ENCODE measurements around the gene PRC1.

DNA sequence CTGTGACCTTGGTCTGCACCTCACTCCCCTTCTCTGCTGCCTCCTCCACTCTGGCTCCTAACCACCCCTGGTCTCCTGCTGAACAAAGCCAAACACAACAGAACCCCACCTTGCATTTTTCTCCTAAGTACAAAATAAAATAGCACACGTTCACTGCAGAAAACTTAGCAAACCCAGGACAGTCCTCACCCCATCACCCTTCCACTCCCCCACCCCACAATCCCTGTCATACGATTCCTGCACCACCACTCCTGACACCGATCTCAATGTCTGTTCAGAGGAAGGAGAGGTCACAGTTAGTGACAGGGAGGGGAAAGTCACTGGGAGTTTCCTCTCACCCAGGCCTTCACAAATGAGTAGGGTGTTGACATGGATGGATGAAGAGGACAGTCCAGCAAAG is 23.8 kb upstream of the PRC1 start:
- TF ChIP-seq, protein P1, sequence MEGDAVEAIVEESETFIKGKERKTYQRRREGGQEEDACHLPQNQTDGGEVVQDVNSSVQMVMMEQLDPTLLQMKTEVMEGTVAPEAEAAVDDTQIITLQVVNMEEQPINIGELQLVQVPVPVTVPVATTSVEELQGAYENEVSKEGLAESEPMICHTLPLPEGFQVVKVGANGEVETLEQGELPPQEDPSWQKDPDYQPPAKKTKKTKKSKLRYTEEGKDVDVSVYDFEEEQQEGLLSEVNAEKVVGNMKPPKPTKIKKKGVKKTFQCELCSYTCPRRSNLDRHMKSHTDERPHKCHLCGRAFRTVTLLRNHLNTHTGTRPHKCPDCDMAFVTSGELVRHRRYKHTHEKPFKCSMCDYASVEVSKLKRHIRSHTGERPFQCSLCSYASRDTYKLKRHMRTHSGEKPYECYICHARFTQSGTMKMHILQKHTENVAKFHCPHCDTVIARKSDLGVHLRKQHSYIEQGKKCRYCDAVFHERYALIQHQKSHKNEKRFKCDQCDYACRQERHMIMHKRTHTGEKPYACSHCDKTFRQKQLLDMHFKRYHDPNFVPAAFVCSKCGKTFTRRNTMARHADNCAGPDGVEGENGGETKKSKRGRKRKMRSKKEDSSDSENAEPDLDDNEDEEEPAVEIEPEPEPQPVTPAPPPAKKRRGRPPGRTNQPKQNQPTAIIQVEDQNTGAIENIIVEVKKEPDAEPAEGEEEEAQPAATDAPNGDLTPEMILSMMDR (IDR thresholded peaks at IDR 0.05), result no peak
- TF ChIP-seq POLR2A (IDR thresholded peaks at IDR 0.05) (no peak), POLR2AphosphoS5 (IDR thresholded peaks at IDR 0.05) (no peak)

Measured in breast epithelium (tissue), 3 donors.